Measurements from ENCODE around the gene JARID2. TPM values are rescaled to one million over a fixed set of nuclear protein-coding genes. Genes with fewer than 3 reads are reported as not detected.

JARID2 gene
- total and polyA plus RNA-seq, 2 of the 8 experiments (the other 6 are each of a cell fraction or from before 2014, with no cell fraction given), result 60.1 to 239 TPM

DNA sequence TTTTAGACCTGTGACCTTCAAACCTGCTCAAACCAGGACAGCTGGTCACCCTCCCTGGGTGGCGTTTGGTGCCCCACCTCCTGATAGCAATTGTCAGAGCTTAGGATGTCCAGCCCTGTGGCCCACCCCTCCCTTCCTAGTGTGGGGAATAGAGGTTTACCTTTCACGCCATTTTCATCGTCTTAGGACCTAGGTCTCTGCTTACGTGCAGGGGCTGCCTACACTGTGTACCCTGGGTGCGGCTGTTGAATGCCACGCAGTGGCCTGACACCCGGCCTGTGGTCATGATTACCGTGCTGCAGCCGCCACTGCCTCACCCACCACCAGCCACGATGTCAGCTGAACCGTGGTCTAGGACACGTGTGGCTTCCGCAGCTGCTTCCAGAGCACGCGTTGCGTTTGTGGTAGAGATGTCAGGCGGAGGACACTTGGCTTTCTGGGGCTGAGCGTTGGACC, 259.6 kb downstream of the JARID2 start:
- Histone ChIP-seq H3K4me3 (ENCODE audit: extremely low read depth in 1 of 4, insufficient read depth in 2 of 4, low read depth in 3 of 4, low read length in 4 of 4) (no peak overlapping the region), H2AK5ac (ENCODE audit: low read depth, low read length) (no peak overlapping the region), H3K23me2 (ENCODE audit: low read depth, low read length) (no peaks in the 10 kb centered on the region; the same call in 1 of the 2 replicates), H2BK5ac (ENCODE audit: low read depth, low read length) (no peak overlapping the region), H3K18ac (ENCODE audit: extremely low read depth, low read length) (no peak overlapping the region), H4K20me1 (replicated peaks in 1 of 2; ENCODE audit: control insufficient read depth in 1 of 2, insufficient read depth in 2 of 2, low read length in 2 of 2) (peaks cover 47 to 57% of the 10 kb centered on the region in 2 experiments), H3K56ac (replicated peaks; ENCODE audit: insufficient read length, low read depth, low read length) (no peak overlapping the region), H2BK12ac (ENCODE audit: low read depth, low read length) (no peak overlapping the region), H2BK15ac (ENCODE audit: low read length) (no peak overlapping the region), H3K27me3 (replicated peaks in 1 of 4; ENCODE audit: control insufficient read depth in 3 of 4, extremely low read depth in 1 of 4, insufficient read depth in 3 of 4, low read length in 3 of 4) (no peaks in the 10 kb centered on the region; a peak in 2 of 7 replicates), H4K91ac (replicated peaks; ENCODE audit: insufficient read length, low read length) (no peak overlapping the region), H3K9ac (replicated peaks in 1 of 4; ENCODE audit: extremely low read depth in 1 of 4, low read depth in 3 of 4, low read length in 3 of 4) (no peak overlapping the region), H3K14ac (ENCODE audit: insufficient read length) (no peak overlapping the region), H3K79me1 (ENCODE audit: low read depth, low read length) (peaks cover 27% of the 10 kb centered on the region), H4K5ac (ENCODE audit: insufficient read length, low read depth, low read length) (no peak overlapping the region), H3K4ac (replicated peaks; ENCODE audit: insufficient read length, low read depth, low read length) (no peak overlapping the region), H2BK20ac (ENCODE audit: low read length) (no peak overlapping the region), H3K79me2 (ENCODE audit: control insufficient read depth in 1 of 2, insufficient read depth in 2 of 2, low read length in 2 of 2) (peaks cover 0 to 99% of the 10 kb centered on the region in 2 experiments; a peak in 2 of 4 replicates), H4K8ac (ENCODE audit: extremely low read depth, insufficient read depth, low read length) (peak overlapping the region; percentile 76; the same call in 1 of the 2 replicates), H3K9me3 (ENCODE audit: insufficient read depth in 2 of 2, low read depth in 1 of 2, low read length in 1 of 2) (no peaks in the 10 kb centered on the region), H3K36me3 (ENCODE audit: control insufficient read depth in 2 of 4, insufficient read depth in 4 of 4, low read length in 3 of 4) (peaks cover 42 to 99% (median 79%) of the 10 kb centered on the region in 4 experiments), H2BK120ac (replicated peaks; ENCODE audit: low read depth, low read length) (no peak overlapping the region), H3K23ac (ENCODE audit: insufficient read length) (no peak overlapping the region), H3K4me1 (replicated peaks in 1 of 4; ENCODE audit: control insufficient read depth in 3 of 4, insufficient read depth in 4 of 4, low read length in 3 of 4) (peaks cover 0 to 13% (median 8%) of the 10 kb centered on the region in 4 experiments; a peak in 6 of 7 replicates), H3K4me2 (ENCODE audit: insufficient read depth in 1 of 2, low read depth in 2 of 2, low read length in 2 of 2) (no peak overlapping the region), H3K27ac (ENCODE audit: low read depth, low read length) (no peak overlapping the region), H2AFZ (ENCODE audit: low read length) (no peak overlapping the region)
- 98% methylated on average over 18 of the region's 18 CpGs; no CpG with 5 or more reads in 1 of the 2 experiments for WGBS, 2 experiments (ENCODE audit: extremely low coverage in 1 of 2, insufficient coverage in 1 of 2, insufficient read length in 1 of 2, insufficient replicate concordance in 2 of 2, low coverage in 1 of 2, low lambda C conversion rate in 2 of 2, missing lambda C conversion rate in 1 of 2)
- DNase-seq (ENCODE audit: low read depth in 1 of 2, low spot score in 2 of 2), result no peak
- FAIRE-seq, result no peak
- CTCF ChIA-PET (ENCODE audit: partially characterized antibody), result interaction anchor here (1.5 to 2.3 kb wide), 3 partner anchors 13 to 118 kb away, joined by 7 to 9 read pairs (median 8); no protein-coding TSS in a partner anchor
- POLR2A ChIA-PET (ENCODE audit: partially characterized antibody), result no interaction called here
- TF ChIP-seq CBX5 (IDR thresholded peaks at IDR 0.05; ENCODE audit: low read depth, low read length), result no peak
- no peak for TF ChIP-seq HDAC2 (IDR thresholded peaks at IDR 0.05; ENCODE audit: borderline replicate concordance in 1 of 2, low read depth in 2 of 2, low read length in 2 of 2)
- TF ChIP-seq KDM5A (IDR thresholded peaks at IDR 0.05; ENCODE audit: low read length), result no peak
- no peak for TF ChIP-seq GTF2F1 (IDR thresholded peaks at IDR 0.05; ENCODE audit: borderline replicate concordance, low read depth, low read length)
- no peak for TF ChIP-seq BACH1 (IDR thresholded peaks at IDR 0.05; ENCODE audit: low read length)
- no peak for TF ChIP-seq GABPA (IDR thresholded peaks at IDR 0.05; ENCODE audit: borderline replicate concordance, insufficient read depth, low read length)
- TF ChIP-seq RAD21 (IDR thresholded peaks at IDR 0.05 in 1 of 2, conservative IDR thresholded peaks at IDR 0.05 in 1 of 2; ENCODE audit: low read depth in 2 of 2, low read length in 2 of 2), result no peak
- no peak for TF ChIP-seq SIX5 (IDR thresholded peaks at IDR 0.05; ENCODE audit: low read depth, low read length)
- TF ChIP-seq RXRA (IDR thresholded peaks at IDR 0.05; ENCODE audit: insufficient read depth, low read depth, low read length), result no peak
- no peak for TF ChIP-seq CREB1 (IDR thresholded peaks at IDR 0.05)
- TF ChIP-seq SIRT6 (IDR thresholded peaks at IDR 0.05; ENCODE audit: low read length), result no peak
- TF ChIP-seq EGR1 (IDR thresholded peaks at IDR 0.05; ENCODE audit: borderline replicate concordance, low read depth, low read length), result no peak
- TF ChIP-seq, protein P1, sequence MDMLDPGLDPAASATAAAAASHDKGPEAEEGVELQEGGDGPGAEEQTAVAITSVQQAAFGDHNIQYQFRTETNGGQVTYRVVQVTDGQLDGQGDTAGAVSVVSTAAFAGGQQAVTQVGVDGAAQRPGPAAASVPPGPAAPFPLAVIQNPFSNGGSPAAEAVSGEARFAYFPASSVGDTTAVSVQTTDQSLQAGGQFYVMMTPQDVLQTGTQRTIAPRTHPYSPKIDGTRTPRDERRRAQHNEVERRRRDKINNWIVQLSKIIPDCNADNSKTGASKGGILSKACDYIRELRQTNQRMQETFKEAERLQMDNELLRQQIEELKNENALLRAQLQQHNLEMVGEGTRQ (IDR thresholded peaks at IDR 0.05; ENCODE audit: low read length), result no peak
